Mesothelial cell of epicardium (in vitro differentiated cells): Measurements from ENCODE around the gene DPYSL4. TPM values are rescaled to one million over a fixed set of nuclear protein-coding genes. Genes with fewer than 3 reads are reported as not detected.

Experiments
- DNase-seq, 2 experiments: peaks; one replicate each; pipeline ENCODE4 v3.0.0; 2021; ENCODE audit warnings: low spot score in 2 of 2; ENCODE audit not compliant: unreplicated experiment in 2 of 2
- H3K27ac Mint-ChIP-seq: 2 replicates; pipeline ENCODE4 v1.8.0; 2021; ENCODE audit warnings: mixed read lengths
- H3K27me3 Mint-ChIP-seq: 2 replicates; pipeline ENCODE4 v1.8.0; 2021; ENCODE audit warnings: low read depth, mixed read lengths
- H3K36me3 Mint-ChIP-seq: 2 replicates; pipeline ENCODE4 v1.8.0; 2021; ENCODE audit warnings: mixed read lengths
- H3K4me1 Mint-ChIP-seq: 2 replicates; pipeline ENCODE4 v1.8.0; 2021; ENCODE audit warnings: mixed read lengths
- H3K4me3 Mint-ChIP-seq: 2 replicates; pipeline ENCODE4 v1.8.0; 2021; ENCODE audit warnings: mild to moderate bottlenecking, moderate library complexity, mixed read lengths
- H3K9me3 Mint-ChIP-seq: 2 replicates; pipeline ENCODE4 v1.8.0; 2021; ENCODE audit warnings: mixed read lengths
- total RNA-seq: library from RNA; stranded (reverse); gene quantifications from 3 replicates; pipeline ENCODE4 v1.2.1, GENCODE V29; 2021
- TF ChIP-seq, protein P1 (sequence below): fragments of 200-600 bp; sonication (generic); IDR thresholded peaks from one replicate; pipeline ENCODE4 v1.5.0; 2021; ENCODE audit warnings: antibody characterized with exemption; ENCODE audit not compliant: unreplicated experiment

DPYSL4 gene
- total RNA-seq, 1 donor from 2014 or later, result 18.6 TPM

GRCh38 chr10:132154931-132155330 lies 31.8 kb upstream of the DPYSL4 start:
- H3K4me3 Mint-ChIP-seq, result no peak overlapping the region
- no peaks in the 10 kb centered on the region for H3K9me3 Mint-ChIP-seq
- TF ChIP-seq, protein P1, sequence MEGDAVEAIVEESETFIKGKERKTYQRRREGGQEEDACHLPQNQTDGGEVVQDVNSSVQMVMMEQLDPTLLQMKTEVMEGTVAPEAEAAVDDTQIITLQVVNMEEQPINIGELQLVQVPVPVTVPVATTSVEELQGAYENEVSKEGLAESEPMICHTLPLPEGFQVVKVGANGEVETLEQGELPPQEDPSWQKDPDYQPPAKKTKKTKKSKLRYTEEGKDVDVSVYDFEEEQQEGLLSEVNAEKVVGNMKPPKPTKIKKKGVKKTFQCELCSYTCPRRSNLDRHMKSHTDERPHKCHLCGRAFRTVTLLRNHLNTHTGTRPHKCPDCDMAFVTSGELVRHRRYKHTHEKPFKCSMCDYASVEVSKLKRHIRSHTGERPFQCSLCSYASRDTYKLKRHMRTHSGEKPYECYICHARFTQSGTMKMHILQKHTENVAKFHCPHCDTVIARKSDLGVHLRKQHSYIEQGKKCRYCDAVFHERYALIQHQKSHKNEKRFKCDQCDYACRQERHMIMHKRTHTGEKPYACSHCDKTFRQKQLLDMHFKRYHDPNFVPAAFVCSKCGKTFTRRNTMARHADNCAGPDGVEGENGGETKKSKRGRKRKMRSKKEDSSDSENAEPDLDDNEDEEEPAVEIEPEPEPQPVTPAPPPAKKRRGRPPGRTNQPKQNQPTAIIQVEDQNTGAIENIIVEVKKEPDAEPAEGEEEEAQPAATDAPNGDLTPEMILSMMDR, result no peak
- no peaks in the 10 kb centered on the region for H3K27me3 Mint-ChIP-seq
- no peaks in the 10 kb centered on the region for H3K36me3 Mint-ChIP-seq
- no peak for DNase-seq
- no peak overlapping the region for H3K27ac Mint-ChIP-seq
- H3K4me1 Mint-ChIP-seq, result no peaks in the 10 kb centered on the region

DNA sequence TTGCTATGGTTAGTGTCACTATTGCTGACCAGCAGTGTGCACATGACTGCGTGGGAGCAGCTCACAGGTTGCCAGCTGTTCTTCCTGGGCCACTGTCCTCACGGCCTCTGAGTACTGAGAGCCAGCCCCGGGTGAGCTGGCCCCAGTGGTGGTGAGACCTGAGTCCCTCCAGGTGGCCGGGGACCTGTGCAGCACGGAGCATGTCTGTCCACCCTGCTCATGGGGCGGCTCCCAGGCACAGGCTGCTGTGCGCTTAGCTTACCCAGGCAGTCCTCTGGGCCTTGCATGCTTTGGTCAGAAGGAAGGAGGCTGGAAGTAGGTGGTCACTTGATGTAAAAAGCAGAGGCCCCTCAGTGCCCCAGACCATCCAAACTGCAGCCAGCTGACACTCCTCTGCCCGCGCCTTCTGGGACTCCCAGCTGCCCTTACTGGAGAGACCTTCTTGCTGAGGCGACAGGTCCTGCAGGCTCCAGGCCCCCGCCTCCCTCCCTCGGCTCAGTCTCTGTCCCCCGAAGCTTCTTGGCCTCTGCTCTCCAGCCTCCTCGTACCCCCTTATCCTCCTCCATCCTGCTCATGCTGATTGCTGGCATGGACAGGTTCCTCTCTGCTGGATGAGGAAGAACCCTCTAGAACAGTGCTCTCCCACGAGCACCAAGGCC lies 30.9 kb upstream of the DPYSL4 start:
- no peak overlapping the region for H3K4me3 Mint-ChIP-seq
- no peaks in the 10 kb centered on the region for H3K36me3 Mint-ChIP-seq
- TF ChIP-seq, protein P1, result no peak
- H3K27me3 Mint-ChIP-seq, result no peaks in the 10 kb centered on the region
- H3K9me3 Mint-ChIP-seq, result no peaks in the 10 kb centered on the region
- no peak overlapping the region for H3K27ac Mint-ChIP-seq
- no peaks in the 10 kb centered on the region for H3K4me1 Mint-ChIP-seq
- DNase-seq, result no peak

GRCh38 chr10:132156382-132156781 lies 30.4 kb upstream of the DPYSL4 start:
- H3K4me1 Mint-ChIP-seq, result no peaks in the 10 kb centered on the region

DNA sequence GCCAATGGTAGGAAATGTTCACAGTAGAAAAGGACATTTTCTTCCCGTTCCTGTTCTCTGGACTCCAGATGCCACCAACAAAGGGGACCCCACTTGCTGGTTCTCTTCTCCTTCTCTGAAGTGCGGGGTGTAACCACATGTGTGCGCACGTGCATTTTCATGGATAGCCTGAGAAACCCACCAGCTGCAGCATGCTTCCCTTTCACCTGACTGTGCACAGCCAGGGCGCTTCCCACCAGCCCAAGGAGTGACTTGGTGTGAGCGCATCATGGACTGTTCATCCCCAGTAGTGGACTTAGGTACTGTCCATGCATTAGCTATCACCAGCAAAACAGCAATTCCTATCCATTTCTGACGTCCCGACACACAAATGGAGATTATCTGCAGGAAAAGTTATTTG lies 29.6 kb upstream of the DPYSL4 start:
- no peak for DNase-seq
- H3K27ac Mint-ChIP-seq, result no peak overlapping the region
- H3K36me3 Mint-ChIP-seq, result no peaks in the 10 kb centered on the region
- peaks cover 2% of the 10 kb centered on the region for H3K27me3 Mint-ChIP-seq
- no peaks in the 10 kb centered on the region for H3K4me1 Mint-ChIP-seq
- no peak overlapping the region for H3K4me3 Mint-ChIP-seq
- TF ChIP-seq, protein P1, result no peak
- H3K9me3 Mint-ChIP-seq, result no peaks in the 10 kb centered on the region

More at GRCh38 chr10:132156382-132156781, 30.4 kb upstream of the DPYSL4 start:
- Mint-ChIP-seq H3K36me3 (no peaks in the 10 kb centered on the region), H3K27me3 (no peaks in the 10 kb centered on the region), H3K9me3 (no peaks in the 10 kb centered on the region), H3K27ac (no peak overlapping the region), H3K4me3 (no peak overlapping the region)
- TF ChIP-seq, protein P1, result no peak
- no peak for DNase-seq

- H3K4me1 Mint-ChIP-seq, result no peaks in the 10 kb centered on the region
- H3K27me3 Mint-ChIP-seq, result peaks cover 13% of the 10 kb centered on the region
- no peak overlapping the region for H3K4me3 Mint-ChIP-seq
- DNase-seq, result no peak
- TF ChIP-seq, protein P1, result no peak
- no peaks in the 10 kb centered on the region for H3K36me3 Mint-ChIP-seq
- no peaks in the 10 kb centered on the region for H3K9me3 Mint-ChIP-seq
- no peak overlapping the region for H3K27ac Mint-ChIP-seq
These were observed 28.5 kb upstream of the DPYSL4 start for GRCh38 chr10:132158122-132158741.
